Lung (tissue), 12 donors: ENCODE measurements around the gene PLB1. TPM values are rescaled to one million over a fixed set of nuclear protein-coding genes. Genes with fewer than 3 reads are reported as not detected.

Experiments
- ATAC-seq: fragments of 200-7000 bp; cut with Tn5 transposase; one replicate; pipeline ENCODE4 v1.9.1; 2020; ENCODE audit warnings: moderate number of reproducible peaks; ENCODE audit not compliant: insufficient read depth, low FRiP score
- DNase-seq, 3 donors: peaks; one replicate each; pipeline ENCODE4 v3.0.0-alpha.2; 2013 to 2017
- H3K27ac ChIP-seq, 2 donors: one replicate each; pipeline ENCODE4 v1.5.1; 2013; ENCODE audit warnings: mild to moderate bottlenecking in 2 of 2, moderate library complexity in 2 of 2, control low read depth in 1 of 2, inconsistent platforms in 1 of 2, low read depth in 1 of 2, low read length in 1 of 2
- H3K27me3 ChIP-seq, 3 donors: one replicate each; pipeline ENCODE4 v1.5.1; 2013; ENCODE audit warnings: low read length in 2 of 3; ENCODE audit not compliant: control insufficient read depth in 3 of 3, insufficient read depth in 3 of 3
- H3K36me3 ChIP-seq, 4 donors: one replicate each; pipeline ENCODE4 v1.5.1; 2013; ENCODE audit warnings: low read length in 4 of 4, mild to moderate bottlenecking in 1 of 4, moderate library complexity in 1 of 4; ENCODE audit not compliant: control insufficient read depth in 4 of 4, insufficient read depth in 4 of 4
- H3K4me1 ChIP-seq, 5 donors: one replicate each; pipeline ENCODE4 v1.5.1; 2013; ENCODE audit warnings: low read length in 5 of 5, mild to moderate bottlenecking in 2 of 5, moderate library complexity in 1 of 5; ENCODE audit not compliant: control insufficient read depth in 5 of 5, insufficient read depth in 5 of 5
- H3K4me3 ChIP-seq: one replicate; pipeline ENCODE4 v1.5.1; 2013; ENCODE audit warnings: mild to moderate bottlenecking, control low read depth, moderate library complexity
- H3K9ac ChIP-seq, 2 donors: one replicate each; pipeline ENCODE4 v1.5.1; 2013; ENCODE audit warnings: low read length in 2 of 2, control low read depth in 1 of 2; ENCODE audit not compliant: insufficient read depth in 1 of 2
- H3K9me3 ChIP-seq, 4 donors: one replicate each; pipeline ENCODE4 v1.5.1; 2013; ENCODE audit warnings: low read length in 3 of 4, mild to moderate bottlenecking in 1 of 4, moderate library complexity in 1 of 4; ENCODE audit not compliant: control insufficient read depth in 4 of 4, insufficient read depth in 3 of 4
- WGBS, 2 donors: extraction: QIAGEN DNeasy Blood & Tissue Kit; methylation state at CpG; one replicate each; pipeline ENCODE4 v1.1.7; 2013; 5-methylcytosine and 5-hydroxymethylcytosine counted together
- polyA plus RNA-seq, 2 donors: library from polyadenylated mRNA; stranded (reverse); fragments of 200-250 nt; gene quantifications; one replicate each; pipeline ENCODE4 v1.2.1, GENCODE V29; 2013
- total RNA-seq, 2 donors: library from RNA; depleted of rRNA in 1 of 2; stranded (reverse); fragments of >200 nt in 1 of 2; gene quantifications; one replicate each; pipeline ENCODE4 v1.2.1, GENCODE V29; 2014 to 2021
- TF ChIP-seq, protein P1 (sequence below): IDR thresholded peaks from 2 replicates; pipeline ENCODE4 v1.5.1; 2012; ENCODE audit warnings: mild to moderate bottlenecking; ENCODE audit errors: control extremely low read depth, extremely low read depth
- donor health status: control.
- donor health status: control.
- donor health status: Bipolar disorder and iron deficiency.
- donor health status: healthy.
- donor health status: DM: yes; HTN: yes; CAD: no.

The PLB1 gene
- total and polyA plus RNA-seq, 4 donors: 1.0 to 10.3 (median 6.7) TPM

DNA sequence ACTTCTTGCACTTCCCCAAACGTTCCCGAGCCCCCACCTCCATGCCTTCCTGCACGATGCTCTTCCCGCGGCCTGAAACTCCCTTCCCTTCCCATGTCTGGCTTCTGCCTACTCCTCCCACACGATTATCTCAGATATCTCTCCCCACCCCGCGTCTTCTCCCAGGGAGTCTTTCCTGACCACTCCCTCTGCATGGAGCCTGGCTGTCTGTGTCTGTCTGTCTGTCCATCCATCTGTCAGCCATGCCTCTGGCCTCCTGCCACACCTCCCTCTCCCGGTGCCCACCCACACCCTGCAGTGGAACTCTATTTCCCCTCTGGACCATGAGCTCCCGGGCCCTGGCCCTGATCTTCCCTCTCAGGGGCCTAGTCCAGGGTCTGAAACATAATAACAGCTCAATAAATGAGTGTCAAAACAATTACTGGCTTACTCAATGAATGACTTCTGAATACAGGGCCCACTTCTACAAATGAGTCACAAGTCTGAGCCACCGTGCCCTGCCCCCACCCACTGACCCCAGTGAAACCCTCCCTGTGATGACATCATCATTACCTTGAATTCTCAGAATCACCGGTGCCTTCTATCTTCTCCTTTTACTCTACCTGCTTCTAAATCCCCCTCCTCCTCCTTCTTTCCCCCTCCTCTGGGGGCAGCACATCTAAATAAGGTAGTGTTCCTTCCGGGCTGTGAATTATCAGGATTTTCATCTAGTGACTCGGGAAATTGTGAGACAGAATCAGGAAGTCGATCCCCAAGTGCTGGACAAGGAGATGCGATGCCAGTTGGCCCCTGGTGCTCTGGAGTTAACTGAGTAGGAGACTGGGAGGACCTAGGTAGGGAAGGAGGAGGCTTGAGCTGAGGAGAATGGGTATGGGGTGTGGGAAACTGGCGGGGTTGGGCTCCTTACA is 46.1 kb upstream of the PLB1 start:
- no peak overlapping the region for H3K4me3 ChIP-seq
- no peaks in the 10 kb centered on the region for H3K27me3 ChIP-seq
- TF ChIP-seq, protein P1, sequence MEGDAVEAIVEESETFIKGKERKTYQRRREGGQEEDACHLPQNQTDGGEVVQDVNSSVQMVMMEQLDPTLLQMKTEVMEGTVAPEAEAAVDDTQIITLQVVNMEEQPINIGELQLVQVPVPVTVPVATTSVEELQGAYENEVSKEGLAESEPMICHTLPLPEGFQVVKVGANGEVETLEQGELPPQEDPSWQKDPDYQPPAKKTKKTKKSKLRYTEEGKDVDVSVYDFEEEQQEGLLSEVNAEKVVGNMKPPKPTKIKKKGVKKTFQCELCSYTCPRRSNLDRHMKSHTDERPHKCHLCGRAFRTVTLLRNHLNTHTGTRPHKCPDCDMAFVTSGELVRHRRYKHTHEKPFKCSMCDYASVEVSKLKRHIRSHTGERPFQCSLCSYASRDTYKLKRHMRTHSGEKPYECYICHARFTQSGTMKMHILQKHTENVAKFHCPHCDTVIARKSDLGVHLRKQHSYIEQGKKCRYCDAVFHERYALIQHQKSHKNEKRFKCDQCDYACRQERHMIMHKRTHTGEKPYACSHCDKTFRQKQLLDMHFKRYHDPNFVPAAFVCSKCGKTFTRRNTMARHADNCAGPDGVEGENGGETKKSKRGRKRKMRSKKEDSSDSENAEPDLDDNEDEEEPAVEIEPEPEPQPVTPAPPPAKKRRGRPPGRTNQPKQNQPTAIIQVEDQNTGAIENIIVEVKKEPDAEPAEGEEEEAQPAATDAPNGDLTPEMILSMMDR: no peak
- no peak for DNase-seq
- no peaks in the 10 kb centered on the region for H3K9me3 ChIP-seq
- 38 to 41% methylated on average over 17 of the region's 17 CpGs for WGBS, 2 donors
- peaks cover 0 to 5% (median 0%) of the 10 kb centered on the region in 5 donors for H3K4me1 ChIP-seq
- no peak overlapping the region for H3K27ac ChIP-seq
- no peaks in the 10 kb centered on the region for H3K36me3 ChIP-seq
- H3K9ac ChIP-seq: no peak overlapping the region
- ATAC-seq: no peak

DNA sequence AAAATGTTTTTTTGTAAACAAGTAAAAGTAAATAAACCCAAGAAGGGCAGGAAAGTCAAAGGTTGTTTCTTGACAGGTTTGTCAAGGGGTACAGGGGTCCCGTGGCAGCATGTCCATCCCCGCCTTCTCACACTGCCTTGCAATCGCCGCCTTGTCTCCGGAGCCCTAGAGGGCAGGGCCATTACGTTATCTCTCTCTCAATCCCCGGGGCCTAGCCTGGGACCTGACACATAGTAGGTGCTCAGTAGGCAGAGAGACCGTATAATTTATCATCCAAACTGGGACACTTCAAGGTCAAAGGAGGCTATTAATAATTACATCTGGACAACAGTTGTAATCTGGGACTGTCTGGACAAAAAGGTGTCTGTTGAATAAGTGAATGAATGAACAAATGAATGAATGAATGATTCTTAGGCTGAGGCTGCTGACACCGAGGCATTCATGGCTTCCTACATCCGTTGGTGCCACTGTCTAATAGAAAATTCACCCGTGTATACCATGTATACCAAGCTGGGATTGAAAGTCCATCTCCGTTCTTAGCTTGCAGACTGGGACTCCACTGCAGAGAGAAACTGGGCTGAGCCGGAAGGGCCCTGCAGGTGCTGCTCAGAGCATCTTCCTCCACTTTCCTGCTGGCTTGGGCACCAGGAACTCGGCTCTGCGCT is 44.8 kb upstream of the PLB1 start:
- H3K9me3 ChIP-seq: no peaks in the 10 kb centered on the region
- no peak overlapping the region for H3K9ac ChIP-seq
- 92 to 93% methylated on average over 15 of the region's 15 CpGs for WGBS, 2 donors
- DNase-seq (no peak), ATAC-seq (no peak)
- H3K36me3 ChIP-seq: no peaks in the 10 kb centered on the region
- no peaks in the 10 kb centered on the region for H3K27me3 ChIP-seq
- H3K4me3 ChIP-seq: no peak overlapping the region
- no peak overlapping the region for H3K27ac ChIP-seq
- H3K4me1 ChIP-seq: peaks cover 0 to 2% (median 0%) of the 10 kb centered on the region in 5 donors
- TF ChIP-seq, protein P1: no peak

DNA sequence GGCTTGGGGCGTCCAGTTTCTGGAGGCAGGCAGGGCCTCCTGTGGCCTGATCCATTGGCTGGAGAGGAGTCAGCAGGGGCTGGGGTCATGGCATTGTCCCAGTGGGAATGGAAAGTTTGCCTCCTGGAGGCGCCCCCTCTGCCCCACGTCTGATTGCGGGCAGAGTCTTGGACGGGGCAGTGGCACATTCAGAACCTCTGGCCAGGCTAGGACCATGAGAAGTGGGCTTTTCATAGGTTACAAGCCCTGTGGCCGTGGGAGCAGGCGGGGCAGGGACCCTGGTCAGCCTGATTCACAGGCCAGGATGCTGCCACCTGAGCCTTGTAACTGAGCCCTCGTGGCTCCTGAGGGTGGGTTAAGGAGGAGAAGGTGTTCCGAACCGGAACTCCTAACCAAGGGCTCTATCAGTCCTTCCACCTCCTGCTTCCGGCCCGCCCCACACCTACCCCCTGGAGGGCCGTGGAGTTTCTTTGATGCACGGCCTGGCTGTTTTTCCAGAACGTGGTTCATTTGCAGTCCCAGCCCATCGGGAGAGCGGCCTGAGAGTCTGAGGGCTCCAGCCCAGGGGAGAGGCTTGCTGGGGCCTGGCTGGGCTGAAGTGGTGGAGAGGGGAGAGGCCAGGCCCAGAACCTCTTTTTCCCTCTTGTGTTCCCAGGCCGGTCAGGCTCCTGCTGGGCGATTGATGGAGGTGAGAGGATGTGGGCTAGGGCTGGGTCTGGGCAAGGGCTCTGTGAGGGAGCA is 43.9 kb upstream of the PLB1 start:
- Histone ChIP-seq H3K27me3 (no peaks in the 10 kb centered on the region), H3K4me1 (peaks cover 0 to 2% (median 0%) of the 10 kb centered on the region in 5 donors), H3K27ac (no peak overlapping the region), H3K36me3 (no peaks in the 10 kb centered on the region), H3K9ac (no peak overlapping the region), H3K9me3 (no peaks in the 10 kb centered on the region), H3K4me3 (no peak overlapping the region)
- TF ChIP-seq, protein P1: no peak
- 87 to 90% methylated on average over 19 of the region's 19 CpGs for WGBS, 2 donors
- no peak for DNase-seq
- ATAC-seq: no peak
